Caco-2 (cell line): ENCODE measurements around the gene THEM4. TPM values are rescaled to one million over a fixed set of nuclear protein-coding genes. Genes with fewer than 3 reads are reported as not detected.
"Not testable (repeated sequence)": the region's sequence is repeated elsewhere in the genome, so short reads cannot be mapped to it uniquely, and the experiment has no call there.

Experiments
- BruUV-seq: library from RNA; stranded (reverse); fragments of 400-500 nt; replicated peaks from 2 replicates; lab custom pipeline; 2021; lab: Mats Ljungman, UMichigan
- CTCF ChIA-PET: fragments of 300-600 bp; sonication (Branson Sonifier 250); formaldehyde crosslinking; loops from one replicate; lab custom pipeline; 2022; ENCODE audit warnings: antibody characterized with exemption; lab: Charles Lee
- POLR2A ChIA-PET: fragments of 300-600 bp; sonication (Branson Sonifier 250); formaldehyde crosslinking; loops from one replicate; lab custom pipeline; 2022; ENCODE audit warnings: antibody characterized with exemption; lab: Charles Lee
- DNase-seq, 2 experiments: peaks; one replicate each; pipeline versions ENCODE4 v3.0.0 to v3.0.0-alpha.2; 2020 to 2022
- H3K27me3 ChIP-seq: replicated peaks from 2 replicates; pipeline ENCODE4 v1.6.0; 2011; ENCODE audit warnings: low read length; ENCODE audit not compliant: control insufficient read depth, insufficient read depth
- H3K36me3 ChIP-seq: 2 replicates; pipeline ENCODE4 v1.5.1; 2011; ENCODE audit warnings: low read length; ENCODE audit not compliant: control insufficient read depth, insufficient read depth
- H3K4me1 ChIP-seq: fragments of 250-450 bp; sonication (Bioruptor Pico); 2 replicates; pipeline ENCODE4 v1.5.1; 2020; ENCODE audit warnings: mild to moderate bottlenecking
- H3K4me3 ChIP-seq: 2 replicates; pipeline ENCODE4 v1.5.1; 2011; ENCODE audit warnings: low read depth, mild to moderate bottlenecking, control low read depth, low read length
- H3K9me3 ChIP-seq: fragments of 250-450 bp; sonication (Bioruptor Pico); 2 replicates; pipeline ENCODE4 v1.5.1; 2020; ENCODE audit warnings: mild to moderate bottlenecking, moderate library complexity
- H3K27ac Mint-ChIP-seq: one replicate; pipeline ENCODE4 v1.8.0; 2022; ENCODE audit warnings: mixed read lengths; ENCODE audit not compliant: unreplicated experiment
- H3K27me3 Mint-ChIP-seq: one replicate; pipeline ENCODE4 v1.8.0; 2022; ENCODE audit warnings: mixed read lengths; ENCODE audit not compliant: insufficient read depth, unreplicated experiment
- H3K36me3 Mint-ChIP-seq: one replicate; pipeline ENCODE4 v1.8.0; 2022; ENCODE audit warnings: mild to moderate bottlenecking, mixed read lengths; ENCODE audit not compliant: insufficient read depth, unreplicated experiment
- H3K4me1 Mint-ChIP-seq: one replicate; pipeline ENCODE4 v1.8.0; 2022; ENCODE audit warnings: low read depth, mixed read lengths; ENCODE audit not compliant: unreplicated experiment
- H3K4me3 Mint-ChIP-seq: one replicate; pipeline ENCODE4 v1.8.0; 2022; ENCODE audit warnings: mild to moderate bottlenecking, moderate library complexity, mixed read lengths; ENCODE audit not compliant: unreplicated experiment
- H3K9me3 Mint-ChIP-seq: one replicate; pipeline ENCODE4 v1.8.0; 2022; ENCODE audit warnings: mixed read lengths; ENCODE audit not compliant: unreplicated experiment
- CTCF ChIP-seq, 2 experiments: fragments of 200-600 bp in 1 of 2; IDR thresholded peaks; 1 replicate in 1 of 2; 2 replicates in 1 of 2; pipeline versions ENCODE4 v1.5.1 to v1.8.0; 2011 to 2022; ENCODE audit warnings: antibody characterized with exemption in 1 of 2, control low read depth in 1 of 2, inconsistent platforms in 1 of 2, low read depth in 1 of 2, low read length in 1 of 2, mild to moderate bottlenecking in 1 of 2, moderate library complexity in 1 of 2; ENCODE audit not compliant: insufficient read depth in 1 of 2, severe bottlenecking in 1 of 2, unreplicated experiment in 1 of 2
- intact Hi-C: fragments of 100-400 bp; cut with micrococcal nuclease; formaldehyde crosslinking; loops from one replicate; pipeline ENCODE4 v1.10.0; 2022; ENCODE audit not compliant: unreplicated experiment
- total RNA-seq: library from RNA; stranded (reverse); gene quantifications from 2 replicates; pipeline ENCODE4 v1.2.3, GENCODE V29; 2022

Gene THEM4
- total RNA-seq, 1 experiment from 2014 or later: 9.5 TPM

- Mint-ChIP-seq H3K4me3 (no peak overlapping the region), H3K9me3 (peaks cover 63% of the 10 kb centered on the region), H3K27me3 (no peaks in the 10 kb centered on the region), H3K36me3 (peaks cover 18% of the 10 kb centered on the region), H3K27ac (no peak overlapping the region), H3K4me1 (peaks cover 4% of the 10 kb centered on the region)
- POLR2A ChIA-PET: no interaction called here
- CTCF ChIA-PET: no interaction called here
- H3K9me3 ChIP-seq: peaks cover 31% of the 10 kb centered on the region
- intact Hi-C loops: no loop called here
- DNase-seq: no peak
- no peaks in the 10 kb centered on the region for H3K36me3 ChIP-seq
- no TSS peak for BruUV-seq
- no peak for TF ChIP-seq CTCF (IDR thresholded peaks at IDR 0.05; ENCODE audit: insufficient read depth in 1 of 2, low read depth in 1 of 2, low read length in 1 of 2, severe bottlenecking in 1 of 2, unreplicated experiment in 1 of 2)
- no peak overlapping the region for H3K4me3 ChIP-seq
- no peaks in the 10 kb centered on the region for H3K4me1 ChIP-seq
- H3K27me3 ChIP-seq: no peaks in the 10 kb centered on the region
Observed at GRCh38 chr1:151902858-151903257, 6.5 kb downstream of the THEM4 start.

DNA sequence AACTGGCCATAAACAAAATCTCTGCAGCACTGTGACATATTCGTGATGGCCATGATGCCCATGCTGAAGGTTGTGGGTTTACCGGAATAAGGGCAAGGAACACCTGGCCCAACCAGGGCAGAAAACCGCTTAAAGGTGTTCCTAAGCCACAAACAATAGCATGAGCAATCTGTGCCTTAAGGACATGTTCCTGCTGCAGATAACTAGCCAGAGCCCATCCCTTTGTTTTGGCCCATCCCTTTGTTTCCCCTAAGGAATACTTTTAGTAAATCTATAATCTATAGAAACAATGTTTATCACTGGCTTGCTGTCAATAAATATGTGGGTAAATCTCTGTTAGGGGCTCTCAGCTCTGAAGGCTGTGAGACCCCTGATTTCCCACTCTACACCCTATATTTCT lies 8.5 kb downstream of the THEM4 start:
- H3K36me3 Mint-ChIP-seq, H3K27ac Mint-ChIP-seq, POLR2A ChIA-PET, H3K4me1 ChIP-seq, intact Hi-C loops, CTCF ChIA-PET, H3K4me1 Mint-ChIP-seq, BruUV-seq, H3K4me3 Mint-ChIP-seq, H3K27me3 ChIP-seq, DNase-seq, H3K36me3 ChIP-seq, H3K4me3 ChIP-seq, H3K27me3 Mint-ChIP-seq: not testable (repeated sequence)
- peaks cover 23% of the 10 kb centered on the region for H3K9me3 ChIP-seq
- peaks cover 53% of the 10 kb centered on the region for H3K9me3 Mint-ChIP-seq

DNA sequence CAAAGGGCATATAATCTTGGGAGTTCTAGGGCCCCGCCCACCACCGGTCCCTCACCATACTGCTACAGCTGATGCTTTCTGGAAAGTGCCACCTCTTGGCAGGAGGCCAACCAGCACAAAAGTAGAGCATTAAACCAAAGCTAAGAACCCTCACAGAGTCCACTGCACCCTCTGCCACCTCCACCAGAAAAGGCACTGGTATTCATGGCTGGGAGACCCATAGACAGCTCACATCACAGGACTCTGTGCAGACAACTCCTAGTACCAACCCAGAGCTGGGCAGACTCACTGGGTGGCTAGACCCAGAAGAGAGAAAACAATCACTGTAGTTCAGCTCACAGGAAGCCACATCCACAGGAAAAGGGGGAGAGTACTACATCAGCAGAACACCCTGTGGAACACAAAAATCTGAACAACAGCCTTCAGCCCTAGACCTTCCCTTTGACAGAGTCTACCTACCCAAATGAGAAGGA lies 10.8 kb downstream of the THEM4 start:
- BruUV-seq: no TSS peak
- H3K4me1 ChIP-seq: no peaks in the 10 kb centered on the region
- H3K27me3 Mint-ChIP-seq: no peaks in the 10 kb centered on the region
- peaks cover 6% of the 10 kb centered on the region for H3K36me3 Mint-ChIP-seq
- peaks cover 23% of the 10 kb centered on the region for H3K9me3 ChIP-seq
- no peaks in the 10 kb centered on the region for H3K27me3 ChIP-seq
- peaks cover 31% of the 10 kb centered on the region for H3K9me3 Mint-ChIP-seq
- intact Hi-C loops: no loop called here
- no peak overlapping the region for H3K4me3 Mint-ChIP-seq
- H3K27ac Mint-ChIP-seq: no peak overlapping the region
- ChIA-PET POLR2A (no interaction called here), CTCF (no interaction called here)
- H3K36me3 ChIP-seq: no peaks in the 10 kb centered on the region
- no peaks in the 10 kb centered on the region for H3K4me1 Mint-ChIP-seq
- TF ChIP-seq CTCF (IDR thresholded peaks at IDR 0.05; ENCODE audit: insufficient read depth in 1 of 2, low read depth in 1 of 2, low read length in 1 of 2, severe bottlenecking in 1 of 2, unreplicated experiment in 1 of 2): no peak
- DNase-seq: no peak
- no peak overlapping the region for H3K4me3 ChIP-seq

DNA sequence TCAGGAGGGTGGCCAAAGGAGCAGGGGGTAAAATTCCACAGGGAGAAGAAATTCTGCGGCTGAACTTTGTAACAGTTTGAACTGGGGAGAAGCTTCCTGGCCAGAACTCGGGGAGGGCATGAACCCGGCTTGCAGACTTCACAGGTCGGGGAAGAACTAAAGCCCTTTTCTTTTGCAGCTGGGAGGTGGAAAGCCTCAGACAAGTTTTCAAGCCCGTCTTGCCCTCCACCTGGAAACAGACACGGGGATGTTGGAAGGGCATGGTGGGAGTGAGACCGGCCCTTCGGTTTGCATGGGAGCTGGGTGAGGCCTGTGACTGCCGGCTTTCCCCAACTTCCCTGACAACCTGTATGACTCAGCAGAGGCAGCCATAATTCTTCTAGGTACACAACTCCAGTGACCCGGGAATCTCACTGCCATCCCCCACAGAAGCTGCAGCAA lies 11.3 kb downstream of the THEM4 start:
- H3K27me3 ChIP-seq: no peaks in the 10 kb centered on the region
- Mint-ChIP-seq H3K27me3 (no peaks in the 10 kb centered on the region), H3K4me1 (no peaks in the 10 kb centered on the region), H3K4me3 (no peak overlapping the region), H3K27ac (no peak overlapping the region), H3K36me3 (peaks cover 6% of the 10 kb centered on the region), H3K9me3 (peaks cover 29% of the 10 kb centered on the region)
- no peak for DNase-seq
- no TSS peak for BruUV-seq
- no peak overlapping the region for H3K4me3 ChIP-seq
- no peaks in the 10 kb centered on the region for H3K4me1 ChIP-seq
- intact Hi-C loops: no loop called here
- TF ChIP-seq CTCF (IDR thresholded peaks at IDR 0.05; ENCODE audit: insufficient read depth in 1 of 2, low read depth in 1 of 2, low read length in 1 of 2, severe bottlenecking in 1 of 2, unreplicated experiment in 1 of 2): no peak
- CTCF ChIA-PET: no interaction called here
- POLR2A ChIA-PET: no interaction called here
- H3K9me3 ChIP-seq: peaks cover 23% of the 10 kb centered on the region
- H3K36me3 ChIP-seq: no peaks in the 10 kb centered on the region
